ENCODE measurements around the gene PER2. TPM values are rescaled to one million over a fixed set of nuclear protein-coding genes. Genes with fewer than 3 reads are reported as not detected.

PER2 gene
- total RNA-seq, 6 experiments from 2014 or later, result 4.3 to 5.7 (median 4.5) TPM

DNA sequence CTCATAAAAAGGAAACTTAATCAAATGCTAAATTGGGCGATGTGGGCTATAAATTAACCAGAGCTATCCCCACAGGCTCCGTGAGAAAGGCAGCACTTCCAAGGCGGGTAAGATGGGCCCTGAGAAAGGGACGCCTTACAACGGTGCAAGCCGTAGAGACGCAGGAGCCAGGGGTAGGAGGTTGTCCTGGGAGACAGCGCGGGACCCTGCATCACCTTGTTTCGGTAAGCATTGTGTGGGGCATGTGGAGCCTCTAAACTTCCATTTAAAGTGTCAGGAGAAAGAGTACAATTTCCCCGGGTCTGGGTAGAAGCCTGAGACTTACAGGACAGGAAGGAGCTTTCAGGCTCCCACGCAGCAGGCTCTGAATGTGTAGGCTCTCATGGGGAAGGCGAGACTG, 1.2 kb upstream of the PER2 start:
- Mint-ChIP-seq H3K27me3 (ENCODE audit: insufficient read depth) (peaks cover 11% of the 10 kb centered on the region), H3K4me1 (ENCODE audit: low read depth) (peaks cover 36% of the 10 kb centered on the region), H3K27ac (peak overlapping the region; percentile 86), H3K4me3 (peak overlapping the region; percentile 88), H3K36me3 (ENCODE audit: low read depth) (no peaks in the 10 kb centered on the region), H3K9me3 (no peaks in the 10 kb centered on the region)
- DNase-seq, result no peak
- no peak for TF ChIP-seq CTCF (IDR thresholded peaks at IDR 0.05)

DNA sequence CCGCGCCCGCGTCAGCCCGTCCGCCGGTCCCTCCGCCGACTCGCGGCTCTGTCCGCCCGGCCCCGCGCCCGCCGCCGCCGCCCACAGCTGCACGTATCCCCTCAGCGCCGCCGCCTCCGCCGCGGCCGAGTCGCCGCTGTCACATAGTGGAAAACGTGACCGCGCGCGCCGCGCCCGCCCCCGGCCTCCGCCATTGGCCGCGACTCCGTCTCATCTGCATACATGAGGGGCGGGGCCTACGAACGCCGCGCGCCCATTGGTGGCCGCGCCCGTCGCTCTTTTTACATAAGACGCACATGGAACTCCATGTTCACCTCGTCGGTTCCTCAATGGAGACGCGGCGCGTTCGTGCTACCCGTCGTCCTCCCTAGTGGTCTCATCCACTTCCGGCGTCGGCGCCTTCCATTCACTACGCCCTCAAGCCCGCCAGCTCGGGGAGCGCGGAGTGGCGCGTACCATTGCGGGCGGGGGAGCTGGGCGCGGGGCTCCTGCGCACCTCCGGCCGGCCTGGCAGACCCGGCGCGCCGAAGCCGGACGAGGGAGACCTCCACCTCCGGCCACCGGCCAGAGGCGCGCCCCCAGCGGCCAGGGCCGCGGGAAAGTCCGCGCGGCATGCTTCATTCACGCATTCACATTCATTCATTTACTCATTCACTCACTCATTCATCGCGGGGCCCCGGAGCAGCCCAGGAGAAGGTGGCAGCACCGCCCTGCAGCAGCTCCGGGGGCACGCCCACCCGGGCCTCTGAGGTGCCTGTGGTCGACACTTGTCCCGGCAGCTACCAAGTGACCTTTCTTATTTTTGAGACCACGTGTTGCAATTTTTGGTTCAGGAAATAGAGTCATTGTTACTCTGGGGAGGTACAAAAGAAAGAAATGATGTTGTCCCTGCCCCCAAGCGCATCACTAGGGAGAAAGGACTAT, 502 bp upstream of the PER2 start:
- Mint-ChIP-seq H3K36me3 (ENCODE audit: low read depth) (no peaks in the 10 kb centered on the region), H3K27me3 (ENCODE audit: insufficient read depth) (peaks cover 5% of the 10 kb centered on the region), H3K27ac (peak overlapping the region; percentile 86), H3K4me1 (ENCODE audit: low read depth) (peaks cover 36% of the 10 kb centered on the region), H3K9me3 (no peaks in the 10 kb centered on the region), H3K4me3 (peak overlapping the region; percentile 88)
- peak; percentile 97 for DNase-seq
- peak; percentile 80 for TF ChIP-seq CTCF (IDR thresholded peaks at IDR 0.05)

GRCh38 chr2:238286987-238287736, 1.2 kb downstream of the PER2 start:
- Mint-ChIP-seq H3K27ac (peak overlapping the region; percentile 99), H3K27me3 (ENCODE audit: insufficient read depth) (peaks cover 9% of the 10 kb centered on the region), H3K9me3 (no peaks in the 10 kb centered on the region), H3K4me3 (peak overlapping the region; percentile 86), H3K36me3 (ENCODE audit: low read depth) (no peaks in the 10 kb centered on the region), H3K4me1 (ENCODE audit: low read depth) (peaks cover 36% of the 10 kb centered on the region)
- no peak for DNase-seq
- no peak for TF ChIP-seq CTCF (IDR thresholded peaks at IDR 0.05)

DNA sequence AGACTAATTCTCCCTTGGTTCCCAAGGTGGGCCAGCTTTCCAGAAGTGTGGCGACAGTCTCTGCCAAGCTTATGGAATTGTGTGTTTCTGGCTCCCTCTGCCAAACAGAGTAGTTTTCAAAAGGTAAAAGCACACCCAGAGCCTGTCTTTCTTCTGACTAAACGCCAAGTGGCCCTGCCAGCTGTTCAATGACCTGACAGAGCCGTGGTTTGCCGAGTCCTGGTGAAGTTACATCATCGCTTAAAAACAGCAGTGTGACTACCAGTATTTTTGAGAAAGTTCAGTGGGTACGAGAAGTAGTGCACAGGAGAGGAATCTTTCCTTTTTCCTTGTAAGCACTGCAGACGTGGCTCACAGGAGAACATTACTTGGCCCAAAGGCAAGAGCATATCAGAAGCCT, 1.9 kb downstream of the PER2 start:
- Mint-ChIP-seq H3K9me3 (no peaks in the 10 kb centered on the region), H3K4me1 (ENCODE audit: low read depth) (peaks cover 36% of the 10 kb centered on the region), H3K27me3 (ENCODE audit: insufficient read depth) (peaks cover 9% of the 10 kb centered on the region), H3K27ac (peak overlapping the region; percentile 99), H3K4me3 (peak overlapping the region; percentile 86), H3K36me3 (ENCODE audit: low read depth) (no peaks in the 10 kb centered on the region)
- TF ChIP-seq CTCF (IDR thresholded peaks at IDR 0.05), result no peak
- peak; percentile 90 for DNase-seq

GRCh38 chr2:238286095-238286494, 2.3 kb downstream of the PER2 start:
- H3K4me1 Mint-ChIP-seq (ENCODE audit: low read depth), result peaks cover 36% of the 10 kb centered on the region
- no peak for DNase-seq

More at GRCh38 chr2:238286095-238286494, 2.3 kb downstream of the PER2 start:
- H3K36me3 Mint-ChIP-seq (ENCODE audit: low read depth), result no peaks in the 10 kb centered on the region
- TF ChIP-seq CTCF (IDR thresholded peaks at IDR 0.05), result no peak
- H3K27ac Mint-ChIP-seq, result peak overlapping the region; percentile 99
- H3K9me3 Mint-ChIP-seq, result no peaks in the 10 kb centered on the region
- peaks cover 9% of the 10 kb centered on the region for H3K27me3 Mint-ChIP-seq (ENCODE audit: insufficient read depth)
- H3K4me3 Mint-ChIP-seq, result peak overlapping the region; percentile 86
